ENCODE results near the gene MED13L. TPM values are rescaled to one million over a fixed set of nuclear protein-coding genes. Genes with fewer than 3 reads are reported as not detected.
"Not testable (repeated sequence)": the region's sequence is repeated elsewhere in the genome, so short reads cannot be mapped to it uniquely, and the experiment has no call there.

MED13L gene
- polyA plus RNA-seq, 2 donors = 15.0 to 16.8 TPM

GRCh38 chr12:116043659-116044535 is 233.6 kb downstream of the MED13L start:
- 56 to 60% methylated on average over 5 of the region's 5 CpGs for WGBS, 2 donors
- H3K27me3 ChIP-seq (ENCODE audit: control insufficient read depth in 1 of 2, insufficient read depth in 2 of 2, low read length in 2 of 2) = no peaks in the 10 kb centered on the region
- H3K36me3 ChIP-seq (ENCODE audit: control insufficient read depth in 2 of 2, insufficient read depth in 2 of 2, low read length in 1 of 2) = no peaks in the 10 kb centered on the region
- H3K27ac ChIP-seq (ENCODE audit: low read depth in 2 of 2, low read length in 1 of 2) = no peak overlapping the region
- H3K4me3 ChIP-seq (ENCODE audit: low read depth in 1 of 2, low read length in 2 of 2) = no peak overlapping the region
- no peaks in the 10 kb centered on the region for H3K9me3 ChIP-seq (ENCODE audit: control insufficient read depth in 2 of 2, insufficient read depth in 1 of 2, low read depth in 1 of 2, low read length in 1 of 2)
- H3K4me1 ChIP-seq (ENCODE audit: control insufficient read depth in 2 of 2, insufficient read depth in 2 of 2, low read length in 1 of 2) = peaks cover 0 to 2% of the 10 kb centered on the region in 2 donors

DNA sequence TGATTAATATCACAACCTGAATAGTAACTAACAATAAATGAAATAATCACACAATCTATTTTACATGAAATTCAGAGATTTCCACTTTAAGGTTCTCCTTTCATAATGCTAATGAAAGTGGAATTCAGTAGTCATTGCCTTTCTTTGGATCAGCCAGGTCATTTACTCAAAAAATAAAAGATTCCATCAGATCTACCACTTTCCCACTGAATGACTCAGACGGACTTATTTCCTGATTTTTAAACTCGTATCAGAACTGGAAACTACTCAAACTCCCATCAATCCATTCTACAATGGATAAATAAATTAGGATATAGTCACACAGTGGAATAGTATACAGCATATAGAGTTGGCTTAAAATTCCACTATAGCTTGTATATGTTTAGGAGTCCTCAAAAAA is 237.1 kb downstream of the MED13L start:
- Histone ChIP-seq H3K4me1 (ENCODE audit: control insufficient read depth in 2 of 2, insufficient read depth in 2 of 2, low read length in 1 of 2) (peaks cover 0 to 2% of the 10 kb centered on the region in 2 donors), H3K36me3 (ENCODE audit: control insufficient read depth in 2 of 2, insufficient read depth in 2 of 2, low read length in 1 of 2) (no peaks in the 10 kb centered on the region), H3K9me3 (ENCODE audit: control insufficient read depth in 2 of 2, insufficient read depth in 1 of 2, low read depth in 1 of 2, low read length in 1 of 2) (no peaks in the 10 kb centered on the region), H3K4me3 (ENCODE audit: low read depth in 1 of 2, low read length in 2 of 2) (no peak overlapping the region), H3K27ac (ENCODE audit: low read depth in 2 of 2, low read length in 1 of 2) (no peak overlapping the region), H3K27me3 (ENCODE audit: control insufficient read depth in 1 of 2, insufficient read depth in 2 of 2, low read length in 2 of 2) (no peaks in the 10 kb centered on the region)
- 75% methylated on average over 2 of the region's 2 CpGs for WGBS, 2 donors

- H3K4me3 ChIP-seq (ENCODE audit: low read depth in 1 of 2, low read length in 2 of 2) = no peak overlapping the region
- no peaks in the 10 kb centered on the region for H3K27me3 ChIP-seq (ENCODE audit: control insufficient read depth in 1 of 2, insufficient read depth in 2 of 2, low read length in 2 of 2)
- WGBS, 2 donors = 93 to 95% methylated on average over 2 of the region's 2 CpGs
- no peak overlapping the region for H3K27ac ChIP-seq (ENCODE audit: low read depth in 2 of 2, low read length in 1 of 2)
- H3K9me3 ChIP-seq (ENCODE audit: control insufficient read depth in 2 of 2, insufficient read depth in 1 of 2, low read depth in 1 of 2, low read length in 1 of 2) = no peaks in the 10 kb centered on the region
- no peaks in the 10 kb centered on the region for H3K4me1 ChIP-seq (ENCODE audit: control insufficient read depth in 2 of 2, insufficient read depth in 2 of 2, low read length in 1 of 2)
- no peaks in the 10 kb centered on the region for H3K36me3 ChIP-seq (ENCODE audit: control insufficient read depth in 2 of 2, insufficient read depth in 2 of 2, low read length in 1 of 2)
Measured at GRCh38 chr12:116039081-116039480, 238.4 kb downstream of the MED13L start.

- Histone ChIP-seq H3K4me3 (ENCODE audit: low read depth in 1 of 2, low read length in 2 of 2) (no peak overlapping the region), H3K36me3 (ENCODE audit: control insufficient read depth in 2 of 2, insufficient read depth in 2 of 2, low read length in 1 of 2) (no peaks in the 10 kb centered on the region), H3K27ac (ENCODE audit: low read depth in 2 of 2, low read length in 1 of 2) (no peak overlapping the region), H3K27me3 (ENCODE audit: control insufficient read depth in 1 of 2, insufficient read depth in 2 of 2, low read length in 2 of 2) (no peaks in the 10 kb centered on the region), H3K4me1 (ENCODE audit: control insufficient read depth in 2 of 2, insufficient read depth in 2 of 2, low read length in 1 of 2) (no peaks in the 10 kb centered on the region), H3K9me3 (ENCODE audit: control insufficient read depth in 2 of 2, insufficient read depth in 1 of 2, low read depth in 1 of 2, low read length in 1 of 2) (no peaks in the 10 kb centered on the region)
- WGBS, 2 donors = 76 to 90% methylated on average over 6 of the region's 6 CpGs
Measured at GRCh38 chr12:116037941-116038837, 239.3 kb downstream of the MED13L start.

DNA sequence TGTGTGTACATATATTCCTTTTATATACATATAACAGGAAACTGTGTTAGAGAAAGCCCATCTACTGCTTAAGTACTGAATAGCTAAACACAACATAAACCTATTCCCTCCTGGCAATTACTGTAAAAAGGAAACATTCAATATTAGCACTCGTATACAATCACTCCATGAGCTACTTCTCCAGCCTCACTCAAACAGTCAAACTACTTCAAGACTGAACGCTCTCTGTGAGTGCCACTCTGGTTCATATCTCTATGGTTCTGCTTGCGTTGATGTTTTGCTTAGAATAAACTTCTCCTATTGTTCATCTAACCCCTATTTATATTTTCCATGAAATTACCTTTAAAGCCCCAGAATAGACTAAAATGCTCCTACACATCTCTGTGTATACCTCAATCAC is 243.7 kb downstream of the MED13L start:
- no peaks in the 10 kb centered on the region for H3K9me3 ChIP-seq (ENCODE audit: control insufficient read depth in 2 of 2, insufficient read depth in 1 of 2, low read depth in 1 of 2, low read length in 1 of 2)
- no peak overlapping the region for H3K27ac ChIP-seq (ENCODE audit: low read depth in 2 of 2, low read length in 1 of 2)
- 84 to 91% methylated on average over 3 of the region's 3 CpGs for WGBS, 2 donors
- H3K4me1 ChIP-seq (ENCODE audit: control insufficient read depth in 2 of 2, insufficient read depth in 2 of 2, low read length in 1 of 2) = no peaks in the 10 kb centered on the region
- H3K36me3 ChIP-seq (ENCODE audit: control insufficient read depth in 2 of 2, insufficient read depth in 2 of 2, low read length in 1 of 2) = no peaks in the 10 kb centered on the region
- H3K27me3 ChIP-seq (ENCODE audit: control insufficient read depth in 1 of 2, insufficient read depth in 2 of 2, low read length in 2 of 2) = no peaks in the 10 kb centered on the region
- no peak overlapping the region for H3K4me3 ChIP-seq (ENCODE audit: low read depth in 1 of 2, low read length in 2 of 2)

DNA sequence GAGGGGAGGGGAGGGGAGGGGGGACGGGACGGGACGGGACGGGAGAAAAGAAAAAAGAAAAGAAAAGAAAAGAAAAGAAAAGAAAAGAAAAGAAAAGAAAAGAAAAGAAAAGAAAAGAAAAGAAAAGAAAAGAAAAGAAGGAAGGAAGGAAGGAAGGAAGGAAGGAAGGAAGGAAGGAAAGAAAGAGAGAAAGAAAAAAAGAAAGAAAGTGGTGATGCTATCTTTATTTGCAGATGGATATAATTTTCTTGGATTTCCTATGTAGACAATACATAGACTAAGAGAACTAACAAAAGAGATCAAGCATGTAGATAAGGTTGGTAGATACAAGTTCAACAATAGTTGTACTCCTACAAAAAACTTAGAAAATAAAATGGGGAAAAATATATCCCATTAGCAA is 245.9 kb downstream of the MED13L start:
- not testable (repeated sequence) for H3K36me3 ChIP-seq (ENCODE audit: control insufficient read depth in 2 of 2, insufficient read depth in 2 of 2, low read length in 1 of 2); H3K4me1 ChIP-seq (ENCODE audit: control insufficient read depth in 2 of 2, insufficient read depth in 2 of 2, low read length in 1 of 2); H3K27me3 ChIP-seq (ENCODE audit: control insufficient read depth in 1 of 2, insufficient read depth in 2 of 2, low read length in 2 of 2); H3K4me3 ChIP-seq (ENCODE audit: low read depth in 1 of 2, low read length in 2 of 2); H3K27ac ChIP-seq (ENCODE audit: low read depth in 2 of 2, low read length in 1 of 2); H3K9me3 ChIP-seq (ENCODE audit: control insufficient read depth in 2 of 2, insufficient read depth in 1 of 2, low read depth in 1 of 2, low read length in 1 of 2)
- WGBS, 2 donors = 99 to 100% methylated on average over 4 of the region's 4 CpGs

DNA sequence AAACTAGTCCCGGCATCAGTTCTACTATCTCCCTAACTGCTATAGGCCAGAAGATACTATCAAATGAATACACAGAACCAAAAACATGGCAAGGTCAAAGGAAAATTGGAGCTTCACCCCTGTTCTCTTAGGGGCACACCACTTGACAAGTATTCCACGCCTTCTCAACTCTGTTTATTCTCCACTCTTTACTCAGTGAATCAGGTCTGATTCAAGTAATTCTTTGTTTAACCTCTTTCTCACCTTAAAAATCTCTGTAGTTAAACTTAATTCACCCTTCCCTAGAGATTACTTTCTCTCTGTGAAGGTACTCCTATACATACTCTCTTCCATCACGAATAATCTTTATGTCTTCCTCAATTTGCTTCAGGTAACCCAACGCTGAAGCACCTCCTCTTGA is 248.9 kb downstream of the MED13L start:
- H3K4me1 ChIP-seq (ENCODE audit: control insufficient read depth in 2 of 2, insufficient read depth in 2 of 2, low read length in 1 of 2) = no peaks in the 10 kb centered on the region
- H3K9me3 ChIP-seq (ENCODE audit: control insufficient read depth in 2 of 2, insufficient read depth in 1 of 2, low read depth in 1 of 2, low read length in 1 of 2) = no peaks in the 10 kb centered on the region
- H3K27me3 ChIP-seq (ENCODE audit: control insufficient read depth in 1 of 2, insufficient read depth in 2 of 2, low read length in 2 of 2) = no peaks in the 10 kb centered on the region
- no peak overlapping the region for H3K4me3 ChIP-seq (ENCODE audit: low read depth in 1 of 2, low read length in 2 of 2)
- 90 to 92% methylated on average over 4 of the region's 4 CpGs for WGBS, 2 donors
- H3K36me3 ChIP-seq (ENCODE audit: control insufficient read depth in 2 of 2, insufficient read depth in 2 of 2, low read length in 1 of 2) = no peaks in the 10 kb centered on the region
- no peak overlapping the region for H3K27ac ChIP-seq (ENCODE audit: low read depth in 2 of 2, low read length in 1 of 2)

GRCh38 chr12:116027551-116027821 is 250.0 kb downstream of the MED13L start:
- no peak overlapping the region for H3K4me3 ChIP-seq (ENCODE audit: low read depth in 1 of 2, low read length in 2 of 2)
- H3K27me3 ChIP-seq (ENCODE audit: control insufficient read depth in 1 of 2, insufficient read depth in 2 of 2, low read length in 2 of 2) = no peaks in the 10 kb centered on the region
- 96 to 98% methylated on average over 4 of the region's 4 CpGs for WGBS, 2 donors
- no peak overlapping the region for H3K27ac ChIP-seq (ENCODE audit: low read depth in 2 of 2, low read length in 1 of 2)
- H3K9me3 ChIP-seq (ENCODE audit: control insufficient read depth in 2 of 2, insufficient read depth in 1 of 2, low read depth in 1 of 2, low read length in 1 of 2) = no peaks in the 10 kb centered on the region
- no peaks in the 10 kb centered on the region for H3K36me3 ChIP-seq (ENCODE audit: control insufficient read depth in 2 of 2, insufficient read depth in 2 of 2, low read length in 1 of 2)
- peaks cover 0 to 3% of the 10 kb centered on the region in 2 donors for H3K4me1 ChIP-seq (ENCODE audit: control insufficient read depth in 2 of 2, insufficient read depth in 2 of 2, low read length in 1 of 2)

DNA sequence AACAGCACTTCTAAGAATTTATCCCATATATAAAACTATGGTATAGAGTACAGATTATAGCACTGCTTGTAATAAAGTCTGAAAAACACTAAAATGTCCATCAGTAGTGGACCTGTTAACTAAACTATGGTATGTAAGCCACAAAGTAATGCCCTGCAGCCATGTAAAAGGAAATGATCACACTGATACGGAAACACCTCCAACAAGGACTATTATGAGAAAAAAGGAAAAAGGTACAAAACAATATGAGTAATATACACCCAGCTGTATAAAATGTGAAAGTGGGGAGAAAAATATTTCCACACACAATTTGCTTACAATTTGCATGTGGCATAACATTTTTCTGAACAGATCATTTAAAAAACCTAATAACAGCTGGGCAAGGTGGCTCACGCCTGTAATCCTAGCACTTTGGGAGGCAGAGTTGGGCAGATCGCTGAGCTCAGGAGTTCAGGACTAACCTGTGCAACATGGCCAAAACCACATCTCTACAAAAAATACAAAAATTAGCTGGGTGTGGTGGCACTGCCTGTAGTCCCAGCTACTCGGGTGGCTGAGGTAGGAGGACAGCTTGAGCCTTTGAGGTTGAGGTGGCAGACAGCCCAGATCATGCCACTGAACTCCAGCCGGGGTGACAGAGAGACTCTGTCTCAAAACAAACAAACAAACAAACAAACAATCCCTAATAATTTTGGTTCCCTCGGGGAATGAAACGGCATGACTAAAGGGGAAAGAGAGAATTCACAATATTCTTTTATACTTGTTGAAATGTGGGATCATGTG is 250.5 kb downstream of the MED13L start:
- Histone ChIP-seq H3K4me3 (ENCODE audit: low read depth in 1 of 2, low read length in 2 of 2) (no peak overlapping the region), H3K36me3 (ENCODE audit: control insufficient read depth in 2 of 2, insufficient read depth in 2 of 2, low read length in 1 of 2) (no peaks in the 10 kb centered on the region), H3K9me3 (ENCODE audit: control insufficient read depth in 2 of 2, insufficient read depth in 1 of 2, low read depth in 1 of 2, low read length in 1 of 2) (no peaks in the 10 kb centered on the region), H3K4me1 (ENCODE audit: control insufficient read depth in 2 of 2, insufficient read depth in 2 of 2, low read length in 1 of 2) (peaks cover 0 to 3% of the 10 kb centered on the region in 2 donors), H3K27me3 (ENCODE audit: control insufficient read depth in 1 of 2, insufficient read depth in 2 of 2, low read length in 2 of 2) (no peaks in the 10 kb centered on the region), H3K27ac (ENCODE audit: low read depth in 2 of 2, low read length in 1 of 2) (no peak overlapping the region)
- 77 to 82% methylated on average over 7 of the region's 7 CpGs for WGBS, 2 donors
